ENCODE results near the gene RBM10. TPM values are rescaled to one million over a fixed set of nuclear protein-coding genes. Genes with fewer than 3 reads are reported as not detected.
A peak's percentile ranks its signal among the peaks of the same experiment; 100 is the strongest.

RBM10 gene
- total and polyA plus RNA-seq, 9 of the 15 experiments (the other 6 are each of a cell fraction or from before 2014, with no cell fraction given): 1.1 to 61.7 (median 31.5) TPM

DNA sequence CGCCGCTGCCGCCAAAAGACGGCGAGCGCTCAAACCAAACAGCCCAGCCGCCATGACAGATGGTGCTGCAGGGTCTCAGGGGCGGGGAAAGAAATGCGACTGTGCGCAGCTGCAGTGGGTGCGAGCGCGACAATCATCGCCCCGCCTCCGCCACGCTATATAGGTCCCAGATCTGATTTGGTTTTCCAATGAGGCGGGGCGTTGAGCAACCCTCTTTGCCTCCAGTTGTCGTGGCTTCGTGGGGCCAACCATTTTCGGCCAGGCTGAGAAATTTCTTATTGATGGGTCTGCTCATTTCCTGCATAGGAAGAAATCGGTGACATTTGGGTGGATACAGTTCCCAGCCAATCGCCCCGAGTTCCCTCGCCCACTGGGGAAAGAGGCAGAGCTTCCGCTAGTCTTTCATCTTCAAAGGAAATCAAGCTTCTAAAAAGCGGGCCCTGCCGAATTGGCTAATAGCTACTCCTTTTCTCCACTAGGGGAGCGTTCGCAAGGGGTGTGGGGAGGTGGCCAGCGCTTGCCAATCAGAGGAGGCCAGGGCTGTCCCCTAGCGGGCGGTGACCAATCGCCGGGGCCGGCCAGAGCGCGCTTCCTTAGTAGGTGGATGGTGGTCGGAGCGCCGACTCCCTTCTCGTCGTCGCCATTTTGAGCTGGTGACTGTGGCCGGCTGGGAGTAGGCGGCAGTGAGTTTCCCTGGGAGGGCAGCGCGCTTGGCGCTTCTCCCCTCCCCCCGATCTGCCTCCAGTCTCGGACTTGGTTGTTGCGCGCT is at the start of gene RBM10, which contains the start of gene NDUFB11 (continued):
- TF ChIP-seq SP1 (CRISPR knock-in tag; IDR thresholded peaks at IDR 0.05) (peak; percentile 90), ZFX (CRISPR knock-in tag; IDR thresholded peaks at IDR 0.05) (peak; percentile 77), NFYB (IDR thresholded peaks at IDR 0.05; ENCODE audit: extremely low read depth, insufficient read length) (peak; percentile 85), ESRRB (CRISPR knock-in tag; IDR thresholded peaks at IDR 0.05; ENCODE audit: borderline replicate concordance) (no peak), RBFOX2 (IDR thresholded peaks at IDR 0.05; ENCODE audit: low read depth, low read length) (peak; percentile 96), NBN (IDR thresholded peaks at IDR 0.05; ENCODE audit: low read depth) (peak; percentile 71; the same call in 1 of the 2 replicates), NCOA6 (IDR thresholded peaks at IDR 0.05) (no peak), ZNF696 (CRISPR knock-in tag; conservative IDR thresholded peaks at IDR 0.05) (no peak), XRCC3 (IDR thresholded peaks at IDR 0.05) (no peak), SETDB1 (IDR thresholded peaks at IDR 0.05; ENCODE audit: low read length) (no peak)
- TF ChIP-seq, protein P1, sequence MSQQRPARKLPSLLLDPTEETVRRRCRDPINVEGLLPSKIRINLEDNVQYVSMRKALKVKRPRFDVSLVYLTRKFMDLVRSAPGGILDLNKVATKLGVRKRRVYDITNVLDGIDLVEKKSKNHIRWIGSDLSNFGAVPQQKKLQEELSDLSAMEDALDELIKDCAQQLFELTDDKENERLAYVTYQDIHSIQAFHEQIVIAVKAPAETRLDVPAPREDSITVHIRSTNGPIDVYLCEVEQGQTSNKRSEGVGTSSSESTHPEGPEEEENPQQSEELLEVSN (IDR thresholded peaks at IDR 0.05; ENCODE audit: borderline replicate concordance in 1 of 2, extremely low read depth in 1 of 2, insufficient read depth in 1 of 2, insufficient read length in 1 of 2, low read depth in 1 of 2, low read length in 1 of 2, poor library complexity in 1 of 2, severe bottlenecking in 1 of 2): peak in 1 of 2 experiments; percentile 72
- TF ChIP-seq, protein P2, sequence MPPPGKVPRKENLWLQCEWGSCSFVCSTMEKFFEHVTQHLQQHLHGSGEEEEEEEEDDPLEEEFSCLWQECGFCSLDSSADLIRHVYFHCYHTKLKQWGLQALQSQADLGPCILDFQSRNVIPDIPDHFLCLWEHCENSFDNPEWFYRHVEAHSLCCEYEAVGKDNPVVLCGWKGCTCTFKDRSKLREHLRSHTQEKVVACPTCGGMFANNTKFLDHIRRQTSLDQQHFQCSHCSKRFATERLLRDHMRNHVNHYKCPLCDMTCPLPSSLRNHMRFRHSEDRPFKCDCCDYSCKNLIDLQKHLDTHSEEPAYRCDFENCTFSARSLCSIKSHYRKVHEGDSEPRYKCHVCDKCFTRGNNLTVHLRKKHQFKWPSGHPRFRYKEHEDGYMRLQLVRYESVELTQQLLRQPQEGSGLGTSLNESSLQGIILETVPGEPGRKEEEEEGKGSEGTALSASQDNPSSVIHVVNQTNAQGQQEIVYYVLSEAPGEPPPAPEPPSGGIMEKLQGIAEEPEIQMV (tag; conservative IDR thresholded peaks at IDR 0.05; ENCODE audit: low read depth): no peak
- TF ChIP-seq, protein P3, sequence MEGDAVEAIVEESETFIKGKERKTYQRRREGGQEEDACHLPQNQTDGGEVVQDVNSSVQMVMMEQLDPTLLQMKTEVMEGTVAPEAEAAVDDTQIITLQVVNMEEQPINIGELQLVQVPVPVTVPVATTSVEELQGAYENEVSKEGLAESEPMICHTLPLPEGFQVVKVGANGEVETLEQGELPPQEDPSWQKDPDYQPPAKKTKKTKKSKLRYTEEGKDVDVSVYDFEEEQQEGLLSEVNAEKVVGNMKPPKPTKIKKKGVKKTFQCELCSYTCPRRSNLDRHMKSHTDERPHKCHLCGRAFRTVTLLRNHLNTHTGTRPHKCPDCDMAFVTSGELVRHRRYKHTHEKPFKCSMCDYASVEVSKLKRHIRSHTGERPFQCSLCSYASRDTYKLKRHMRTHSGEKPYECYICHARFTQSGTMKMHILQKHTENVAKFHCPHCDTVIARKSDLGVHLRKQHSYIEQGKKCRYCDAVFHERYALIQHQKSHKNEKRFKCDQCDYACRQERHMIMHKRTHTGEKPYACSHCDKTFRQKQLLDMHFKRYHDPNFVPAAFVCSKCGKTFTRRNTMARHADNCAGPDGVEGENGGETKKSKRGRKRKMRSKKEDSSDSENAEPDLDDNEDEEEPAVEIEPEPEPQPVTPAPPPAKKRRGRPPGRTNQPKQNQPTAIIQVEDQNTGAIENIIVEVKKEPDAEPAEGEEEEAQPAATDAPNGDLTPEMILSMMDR (IDR thresholded peaks at IDR 0.05 in 2 of 3, conservative IDR thresholded peaks at IDR 0.05 in 1 of 3; ENCODE audit: insufficient read depth in 2 of 3, low read depth in 1 of 3, low read length in 3 of 3): peak; percentile 66 to 80 (median 69)
- TF ChIP-seq, protein P4, sequence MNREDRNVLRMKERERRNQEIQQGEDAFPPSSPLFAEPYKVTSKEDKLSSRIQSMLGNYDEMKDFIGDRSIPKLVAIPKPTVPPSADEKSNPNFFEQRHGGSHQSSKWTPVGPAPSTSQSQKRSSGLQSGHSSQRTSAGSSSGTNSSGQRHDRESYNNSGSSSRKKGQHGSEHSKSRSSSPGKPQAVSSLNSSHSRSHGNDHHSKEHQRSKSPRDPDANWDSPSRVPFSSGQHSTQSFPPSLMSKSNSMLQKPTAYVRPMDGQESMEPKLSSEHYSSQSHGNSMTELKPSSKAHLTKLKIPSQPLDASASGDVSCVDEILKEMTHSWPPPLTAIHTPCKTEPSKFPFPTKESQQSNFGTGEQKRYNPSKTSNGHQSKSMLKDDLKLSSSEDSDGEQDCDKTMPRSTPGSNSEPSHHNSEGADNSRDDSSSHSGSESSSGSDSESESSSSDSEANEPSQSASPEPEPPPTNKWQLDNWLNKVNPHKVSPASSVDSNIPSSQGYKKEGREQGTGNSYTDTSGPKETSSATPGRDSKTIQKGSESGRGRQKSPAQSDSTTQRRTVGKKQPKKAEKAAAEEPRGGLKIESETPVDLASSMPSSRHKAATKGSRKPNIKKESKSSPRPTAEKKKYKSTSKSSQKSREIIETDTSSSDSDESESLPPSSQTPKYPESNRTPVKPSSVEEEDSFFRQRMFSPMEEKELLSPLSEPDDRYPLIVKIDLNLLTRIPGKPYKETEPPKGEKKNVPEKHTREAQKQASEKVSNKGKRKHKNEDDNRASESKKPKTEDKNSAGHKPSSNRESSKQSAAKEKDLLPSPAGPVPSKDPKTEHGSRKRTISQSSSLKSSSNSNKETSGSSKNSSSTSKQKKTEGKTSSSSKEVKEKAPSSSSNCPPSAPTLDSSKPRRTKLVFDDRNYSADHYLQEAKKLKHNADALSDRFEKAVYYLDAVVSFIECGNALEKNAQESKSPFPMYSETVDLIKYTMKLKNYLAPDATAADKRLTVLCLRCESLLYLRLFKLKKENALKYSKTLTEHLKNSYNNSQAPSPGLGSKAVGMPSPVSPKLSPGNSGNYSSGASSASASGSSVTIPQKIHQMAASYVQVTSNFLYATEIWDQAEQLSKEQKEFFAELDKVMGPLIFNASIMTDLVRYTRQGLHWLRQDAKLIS (CRISPR knock-in tag; IDR thresholded peaks at IDR 0.05): no peak; the same call in none of the 2 replicates
- TF ChIP-seq, protein P5, sequence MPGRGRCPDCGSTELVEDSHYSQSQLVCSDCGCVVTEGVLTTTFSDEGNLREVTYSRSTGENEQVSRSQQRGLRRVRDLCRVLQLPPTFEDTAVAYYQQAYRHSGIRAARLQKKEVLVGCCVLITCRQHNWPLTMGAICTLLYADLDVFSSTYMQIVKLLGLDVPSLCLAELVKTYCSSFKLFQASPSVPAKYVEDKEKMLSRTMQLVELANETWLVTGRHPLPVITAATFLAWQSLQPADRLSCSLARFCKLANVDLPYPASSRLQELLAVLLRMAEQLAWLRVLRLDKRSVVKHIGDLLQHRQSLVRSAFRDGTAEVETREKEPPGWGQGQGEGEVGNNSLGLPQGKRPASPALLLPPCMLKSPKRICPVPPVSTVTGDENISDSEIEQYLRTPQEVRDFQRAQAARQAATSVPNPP (IDR thresholded peaks at IDR 0.05; ENCODE audit: borderline replicate concordance, insufficient read depth, insufficient read length): no peak
- TF ChIP-seq, protein P6, sequence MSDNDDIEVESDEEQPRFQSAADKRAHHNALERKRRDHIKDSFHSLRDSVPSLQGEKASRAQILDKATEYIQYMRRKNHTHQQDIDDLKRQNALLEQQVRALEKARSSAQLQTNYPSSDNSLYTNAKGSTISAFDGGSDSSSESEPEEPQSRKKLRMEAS (CRISPR knock-in tag; IDR thresholded peaks at IDR 0.05): peak; percentile 75
